NCI-H446 treated with DMSO at 0.1 percent for 48 hours (cell line): Measurements from ENCODE around the gene SHROOM3.

ENCODE experiments used
- DNase-seq: peaks from one replicate; lab custom pipeline; 2025; lab: John Stamatoyannopoulos, UW

Gene SHROOM3

GRCh38 chr4:76751612-76752343, 316.7 kb downstream of the SHROOM3 start:
- DNase-seq = no peak

GRCh38 chr4:76752861-76753501, 318.0 kb downstream of the SHROOM3 start:
- peak; percentile 77 for DNase-seq

DNA sequence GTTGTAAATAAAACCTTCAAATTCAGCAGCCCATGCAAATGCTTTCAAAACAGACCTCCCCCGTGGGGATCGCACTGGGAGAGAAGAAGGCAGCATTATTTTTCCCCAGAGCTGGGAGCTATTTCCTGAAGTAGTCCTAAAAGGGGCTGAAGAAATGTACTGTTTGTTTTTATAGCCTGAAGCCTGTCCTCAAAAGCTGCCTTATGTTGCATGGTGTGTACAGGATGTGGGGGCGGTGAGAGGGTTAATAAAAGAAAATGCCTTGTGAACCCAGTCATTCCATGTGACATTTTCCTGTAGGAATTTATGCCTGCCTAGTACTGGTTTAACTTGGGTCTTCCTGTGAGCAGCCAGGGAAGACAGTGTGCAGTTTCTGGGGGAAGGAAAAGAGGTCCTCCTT, 318.8 kb downstream of the SHROOM3 start:
- no peak for DNase-seq

GRCh38 chr4:76754439-76754838, 319.4 kb downstream of the SHROOM3 start:
- no peak for DNase-seq

DNA sequence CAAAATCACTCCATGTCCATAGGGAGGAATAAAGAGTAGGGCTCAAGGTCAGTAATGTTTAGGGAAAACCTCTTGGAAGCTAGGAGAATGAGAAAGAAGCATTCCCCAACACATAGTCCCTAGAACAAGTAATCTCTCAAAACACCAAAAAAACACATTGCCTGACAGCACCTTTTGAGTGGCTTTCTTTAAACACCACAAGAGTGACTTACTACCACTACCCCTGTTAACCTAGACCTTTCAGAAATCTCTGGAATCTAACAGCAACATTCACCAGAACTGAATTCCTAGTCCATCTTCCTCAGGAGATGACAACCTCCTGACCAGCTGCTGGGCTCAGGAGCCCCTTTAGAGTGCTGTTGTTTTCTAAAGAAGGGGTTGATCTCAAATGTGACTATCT, 320.7 kb downstream of the SHROOM3 start:
- DNase-seq = no peak

DNA sequence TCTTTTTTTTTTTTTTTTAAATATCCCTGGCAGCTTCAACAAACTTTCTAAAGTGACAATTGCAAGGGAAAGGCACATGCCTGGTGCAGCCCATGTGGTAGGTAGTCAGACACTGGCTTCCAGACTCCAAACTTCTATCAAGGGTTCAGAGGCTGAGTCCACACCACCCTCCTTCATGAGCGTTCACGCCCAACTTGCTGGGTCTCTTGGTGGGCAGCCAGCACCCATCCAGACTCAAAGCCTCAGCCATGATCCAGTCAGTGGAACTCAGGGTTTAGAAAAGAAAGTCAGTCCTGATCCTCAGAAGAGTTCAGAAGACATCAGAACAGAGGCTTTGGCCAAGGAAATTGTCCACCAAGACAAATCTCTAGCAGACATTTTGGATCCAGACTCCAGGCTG, 321.4 kb downstream of the SHROOM3 start:
- no peak for DNase-seq

- no peak for DNase-seq
Measured at GRCh38 chr4:76757418-76757939, 322.4 kb downstream of the SHROOM3 start.

- no peak for DNase-seq
Measured at GRCh38 chr4:76758290-76758882, 323.4 kb downstream of the SHROOM3 start.

DNA sequence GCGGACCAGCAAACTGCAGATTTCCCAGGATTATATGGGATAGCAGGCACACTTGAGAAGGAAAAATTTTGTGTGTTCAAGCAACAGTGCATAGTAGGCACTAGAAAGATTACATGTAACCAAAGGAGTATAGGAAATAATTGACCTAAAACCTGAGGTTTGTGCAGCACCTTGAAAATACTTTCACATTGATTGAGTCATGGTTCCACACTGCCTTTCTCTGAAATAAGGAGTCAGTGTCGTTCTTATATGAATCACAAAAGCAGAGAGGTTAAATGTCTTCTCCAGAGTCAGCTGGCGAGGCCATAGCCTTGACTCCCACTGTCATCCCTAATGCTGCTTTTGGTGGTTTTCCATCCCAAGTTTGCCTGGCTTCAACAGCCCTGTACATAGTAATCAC, 324.0 kb downstream of the SHROOM3 start:
- DNase-seq = no peak

DNA sequence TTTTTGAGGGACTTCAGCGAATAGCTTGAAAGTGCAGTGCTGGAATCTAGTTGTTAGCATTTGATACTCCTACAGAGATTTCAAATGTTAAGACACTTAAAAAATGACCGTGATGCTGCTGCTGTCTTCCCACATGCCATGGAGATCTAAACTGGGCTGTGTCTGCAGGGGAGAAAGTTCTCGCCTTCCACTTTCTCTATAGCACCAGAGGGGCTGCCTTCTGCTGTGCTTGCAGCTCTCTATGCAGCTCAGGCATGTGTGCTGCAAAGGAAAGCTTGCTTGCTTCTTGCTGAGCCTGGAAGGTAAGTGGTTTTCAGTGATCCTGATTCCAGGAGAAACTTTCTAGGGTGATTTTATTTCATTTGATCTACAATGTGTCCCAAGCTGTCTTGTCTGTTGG, 325.2 kb downstream of the SHROOM3 start:
- no peak for DNase-seq

DNA sequence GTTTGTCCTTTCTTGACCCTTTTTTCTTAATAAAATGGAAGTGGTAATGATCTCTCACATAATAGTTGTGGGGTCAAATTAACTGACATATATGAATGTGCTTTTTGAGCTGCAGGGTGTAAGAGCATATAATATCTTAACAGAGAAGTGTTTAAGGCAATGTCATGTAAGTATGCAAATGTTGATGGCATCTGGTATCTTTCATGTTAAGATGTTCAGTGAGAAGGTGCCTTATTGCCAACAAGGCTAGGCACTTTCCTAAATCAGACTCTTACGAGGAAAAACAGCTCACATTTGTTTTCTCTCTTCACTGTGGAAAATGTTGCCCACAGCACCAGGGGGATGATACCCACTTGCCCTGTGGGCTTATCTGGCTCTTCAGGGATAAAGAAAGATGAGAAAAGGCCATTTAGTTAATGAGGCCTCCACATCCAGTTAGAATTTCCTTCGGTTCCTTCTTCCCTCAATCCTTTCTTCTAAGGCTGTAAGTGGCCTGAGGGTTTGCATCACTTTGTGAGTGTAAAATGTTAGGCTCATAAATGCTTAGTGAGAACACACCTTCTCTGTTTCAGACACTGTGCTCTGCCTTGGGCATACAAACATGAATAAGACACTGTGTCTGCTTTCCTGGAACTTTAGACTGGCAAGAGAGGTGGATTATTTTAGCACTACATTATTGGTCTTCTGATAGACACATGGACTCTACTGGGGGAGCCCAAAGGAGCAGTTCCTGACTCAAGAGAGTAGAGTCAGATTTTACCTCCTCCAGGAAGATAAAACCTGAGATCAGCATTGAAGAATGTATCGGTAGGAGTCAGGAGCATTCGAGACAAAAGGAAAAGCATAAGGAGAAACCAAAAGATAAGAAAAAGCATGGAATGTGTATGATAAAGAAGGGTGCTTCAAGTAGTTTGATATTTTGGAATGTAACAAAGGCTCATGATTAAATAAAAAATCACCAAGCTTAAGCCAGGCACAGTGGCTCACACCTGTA, 327.4 kb downstream of the SHROOM3 start:
- no peak for DNase-seq

DNA sequence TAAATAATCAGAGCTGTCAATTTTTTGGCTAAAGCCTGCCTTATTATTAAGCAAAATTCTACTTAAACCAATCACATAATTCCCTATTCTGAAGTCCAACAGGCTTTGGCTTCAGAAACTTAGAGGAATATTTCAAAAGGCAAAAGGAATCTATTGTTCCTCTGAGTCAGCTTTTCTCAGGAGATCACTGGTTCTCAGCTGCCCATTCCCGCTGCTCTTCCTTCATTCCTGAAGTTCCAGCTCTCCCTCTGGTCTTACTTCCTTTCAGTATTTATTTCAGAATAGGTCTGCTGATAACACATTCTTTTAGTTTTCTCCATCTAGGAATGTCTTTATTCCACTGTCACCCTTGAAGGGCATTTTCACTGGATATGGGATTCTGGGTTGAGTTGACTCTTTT, 329.2 kb downstream of the SHROOM3 start:
- DNase-seq = no peak

- no peak for DNase-seq
Measured at GRCh38 chr4:76765473-76766183, 330.6 kb downstream of the SHROOM3 start.

- no peak for DNase-seq
Measured at GRCh38 chr4:76767983-76768382, 333.0 kb downstream of the SHROOM3 start.

- DNase-seq = no peak
Measured at GRCh38 chr4:76772498-76773106, 337.6 kb downstream of the SHROOM3 start.

- no peak for DNase-seq
Measured at GRCh38 chr4:76773766-76774165, 338.7 kb downstream of the SHROOM3 start.

GRCh38 chr4:76779740-76780459, 344.9 kb downstream of the SHROOM3 start:
- DNase-seq = no peak

GRCh38 chr4:76780781-76781697, 346.0 kb downstream of the SHROOM3 start:
- no peak for DNase-seq
